Measurements from ENCODE around the gene WWTR1. TPM values are rescaled to one million over a fixed set of nuclear protein-coding genes. Genes with fewer than 3 reads are reported as not detected.

WWTR1 gene
- total and polyA plus RNA-seq, 2 of the 8 experiments (the other 6 are each of a cell fraction or from before 2014, with no cell fraction given) = 15.7 to 18.6 TPM

GRCh38 chr3:149615731-149616221, 42.0 kb downstream of the WWTR1 start (continued):
- TF ChIP-seq CHD7 (IDR thresholded peaks at IDR 0.05; ENCODE audit: insufficient replicate concordance, low read length) (no peak), MAFK (IDR thresholded peaks at IDR 0.05; ENCODE audit: low read depth, low read length) (no peak), CHD2 (IDR thresholded peaks at IDR 0.05; ENCODE audit: low read length) (no peak), YY1 (IDR thresholded peaks at IDR 0.05; ENCODE audit: low read depth, low read length) (no peak)
